Stomach (tissue), 4 donors: ENCODE results near the gene ALG13.
"Not testable (repeated sequence)": the region's sequence is repeated elsewhere in the genome, so short reads cannot be mapped to it uniquely, and the experiment has no call there.

Experiments used
- POLR2A ChIP-seq, 4 donors: fragments of 450-650 bp; IDR thresholded peaks; one replicate each; pipeline ENCODE4 v1.6.1; 2016; ENCODE audit warnings: antibody characterized with exemption in 4 of 4, control low read depth in 2 of 4, mild to moderate bottlenecking in 1 of 4, moderate library complexity in 1 of 4
- TF ChIP-seq, protein P1 (sequence below), 7 experiments: fragments of 450-650 bp in 4 of 7; fragments of 200-600 bp in 3 of 7; sonication (generic) in 3 of 7; IDR thresholded peaks; one replicate each; pipeline ENCODE4 v1.5.1; 2016 to 2019; ENCODE audit warnings: antibody characterized with exemption in 7 of 7, control low read depth in 2 of 7, mild to moderate bottlenecking in 1 of 7

DNA sequence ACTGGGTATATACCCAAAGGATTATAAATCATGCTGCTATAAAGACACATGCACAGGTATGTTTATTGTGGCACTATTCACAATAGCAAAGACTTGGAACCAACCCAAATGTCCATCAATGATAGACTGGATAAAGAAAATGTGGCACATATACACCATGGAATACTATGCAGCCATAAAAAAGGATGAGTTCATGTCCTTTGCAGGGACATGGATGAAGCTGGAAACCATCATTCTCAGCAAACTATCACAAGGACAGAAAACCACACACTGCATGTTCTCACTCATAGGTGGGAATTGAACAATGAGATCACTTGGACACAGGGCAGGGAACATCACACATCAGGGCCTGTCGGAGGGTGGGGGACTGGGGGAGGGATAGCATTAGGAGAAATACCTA is 109.1 kb downstream of the ALG13 start:
- TF ChIP-seq, protein P1, sequence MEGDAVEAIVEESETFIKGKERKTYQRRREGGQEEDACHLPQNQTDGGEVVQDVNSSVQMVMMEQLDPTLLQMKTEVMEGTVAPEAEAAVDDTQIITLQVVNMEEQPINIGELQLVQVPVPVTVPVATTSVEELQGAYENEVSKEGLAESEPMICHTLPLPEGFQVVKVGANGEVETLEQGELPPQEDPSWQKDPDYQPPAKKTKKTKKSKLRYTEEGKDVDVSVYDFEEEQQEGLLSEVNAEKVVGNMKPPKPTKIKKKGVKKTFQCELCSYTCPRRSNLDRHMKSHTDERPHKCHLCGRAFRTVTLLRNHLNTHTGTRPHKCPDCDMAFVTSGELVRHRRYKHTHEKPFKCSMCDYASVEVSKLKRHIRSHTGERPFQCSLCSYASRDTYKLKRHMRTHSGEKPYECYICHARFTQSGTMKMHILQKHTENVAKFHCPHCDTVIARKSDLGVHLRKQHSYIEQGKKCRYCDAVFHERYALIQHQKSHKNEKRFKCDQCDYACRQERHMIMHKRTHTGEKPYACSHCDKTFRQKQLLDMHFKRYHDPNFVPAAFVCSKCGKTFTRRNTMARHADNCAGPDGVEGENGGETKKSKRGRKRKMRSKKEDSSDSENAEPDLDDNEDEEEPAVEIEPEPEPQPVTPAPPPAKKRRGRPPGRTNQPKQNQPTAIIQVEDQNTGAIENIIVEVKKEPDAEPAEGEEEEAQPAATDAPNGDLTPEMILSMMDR (IDR thresholded peaks at IDR 0.05) = not testable (repeated sequence)
- not testable (repeated sequence) for TF ChIP-seq POLR2A (IDR thresholded peaks at IDR 0.05)
